ENCODE measurements around the gene NCAPG2.
"Not testable (repeated sequence)": the region's sequence is repeated elsewhere in the genome, so short reads cannot be mapped to it uniquely, and the experiment has no call there.

The NCAPG2 gene

GRCh38 chr7:158684329-158684728 is 20.3 kb downstream of the NCAPG2 start:
- no peak for TF ChIP-seq CTCF (IDR thresholded peaks at IDR 0.05; ENCODE audit: low read depth, low read length)
- DNase-seq (ENCODE audit: extremely low read depth, low read depth), result no peak

DNA sequence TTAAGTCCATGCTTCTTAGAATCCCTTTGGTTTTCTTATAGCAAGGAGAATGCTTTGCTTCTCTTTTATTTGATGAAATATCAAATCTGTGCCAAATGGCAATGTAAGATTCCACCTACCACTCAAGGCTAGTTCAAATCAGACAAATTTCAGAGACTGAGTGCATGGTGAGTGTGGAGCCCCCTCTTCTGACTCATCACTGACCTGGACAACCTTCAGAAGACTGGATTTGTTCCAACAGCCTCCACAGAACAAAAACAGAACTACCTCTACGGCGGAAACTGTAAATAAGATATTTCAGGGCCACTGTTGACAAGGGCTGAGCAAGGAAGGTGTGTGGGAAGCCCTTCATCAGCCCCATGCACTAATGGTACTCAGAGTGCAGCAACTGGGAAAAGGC is 21.1 kb downstream of the NCAPG2 start:
- DNase-seq (ENCODE audit: extremely low read depth, low read depth), result no peak
- TF ChIP-seq CTCF (IDR thresholded peaks at IDR 0.05; ENCODE audit: low read depth, low read length), result no peak

DNA sequence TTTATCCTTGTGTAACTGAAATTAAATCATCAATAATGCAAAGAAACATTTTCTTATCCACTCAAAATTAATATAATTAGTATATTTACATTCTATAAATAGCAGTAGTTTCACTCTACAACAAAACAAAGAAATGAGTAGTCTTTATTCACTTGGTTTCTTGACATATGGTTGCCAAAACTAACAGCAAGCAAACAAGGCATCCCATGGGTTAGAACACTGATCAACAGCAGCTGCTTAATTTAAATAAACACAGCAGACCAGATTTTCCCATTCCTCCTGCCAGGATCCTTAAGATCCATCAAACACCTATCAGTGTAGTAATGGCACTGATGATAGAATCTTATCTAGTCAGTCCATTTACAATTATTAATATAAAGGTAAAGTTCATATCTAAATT is 22.1 kb downstream of the NCAPG2 start:
- TF ChIP-seq CTCF (IDR thresholded peaks at IDR 0.05; ENCODE audit: low read depth, low read length), result no peak
- no peak for DNase-seq (ENCODE audit: extremely low read depth, low read depth)

DNA sequence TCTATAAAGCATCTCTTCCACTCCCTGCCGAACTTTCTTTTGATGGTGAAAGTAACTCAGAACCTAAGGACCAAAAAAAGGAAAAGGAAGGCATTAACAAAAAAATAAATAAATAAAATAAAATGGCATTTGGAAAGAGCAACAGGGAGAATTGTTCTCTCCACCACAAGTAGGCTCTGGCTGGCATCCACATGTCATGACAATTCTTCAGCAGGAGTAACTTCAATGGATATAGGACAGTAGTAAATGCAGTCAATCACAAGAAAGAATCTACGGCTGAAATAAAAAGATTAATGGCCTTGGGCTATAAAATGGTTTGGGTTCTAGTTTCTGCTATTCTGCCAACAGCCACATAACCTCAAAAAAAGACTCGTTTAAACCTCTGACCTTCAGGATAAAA is 23.9 kb downstream of the NCAPG2 start:
- no peak for DNase-seq (ENCODE audit: extremely low read depth, low read depth)
- no peak for TF ChIP-seq CTCF (IDR thresholded peaks at IDR 0.05; ENCODE audit: low read depth, low read length)

DNA sequence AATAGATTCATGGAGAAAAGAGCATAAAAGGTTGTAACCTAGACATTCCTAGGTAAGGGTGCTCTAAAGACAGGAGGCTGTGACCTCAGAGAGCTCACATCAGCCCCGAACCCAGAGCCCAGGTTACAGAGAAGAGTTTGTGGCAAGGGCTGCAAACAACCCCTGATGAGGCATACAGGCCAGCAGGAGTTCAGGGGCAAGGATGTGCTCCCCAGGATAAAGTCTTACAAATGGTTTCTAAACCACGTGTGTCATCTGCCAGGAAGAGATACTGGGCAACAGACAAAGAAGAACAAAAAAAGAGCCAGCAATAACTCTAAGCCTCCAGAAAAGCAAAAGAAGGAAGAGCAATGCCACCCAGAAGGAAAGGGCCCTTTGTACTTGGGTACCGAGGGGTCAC is 27.7 kb downstream of the NCAPG2 start:
- no peak for DNase-seq (ENCODE audit: extremely low read depth, low read depth)

DNA sequence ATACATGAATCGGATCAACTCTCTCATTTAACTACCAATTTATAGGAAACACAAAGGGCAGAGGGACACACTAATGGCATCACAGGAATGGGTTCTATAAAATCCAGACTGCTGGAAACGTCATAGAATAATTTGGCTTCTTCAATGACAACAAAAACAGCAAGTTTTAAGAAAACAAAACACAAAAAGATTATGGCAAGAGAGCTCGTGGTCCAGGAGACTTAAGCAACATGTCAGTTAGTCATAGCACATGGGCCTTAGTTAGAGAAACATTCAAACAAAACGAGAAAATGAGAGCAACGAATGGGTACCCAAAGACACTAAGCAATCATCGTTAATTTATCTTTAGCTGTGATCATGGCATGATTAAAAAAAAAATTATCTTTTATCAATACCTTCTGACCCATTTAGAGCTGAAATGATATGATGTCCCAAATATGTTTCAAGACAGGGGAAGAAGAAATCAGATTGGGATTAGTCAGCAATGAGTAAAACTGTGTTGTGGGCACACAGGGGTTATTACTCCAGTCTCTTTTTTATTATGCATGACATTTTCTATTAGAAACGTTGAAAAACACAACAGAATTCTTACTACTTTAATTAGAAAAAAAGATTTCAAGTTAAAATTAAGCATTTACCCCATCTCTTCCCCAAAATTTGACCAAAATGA is 28.3 kb downstream of the NCAPG2 start:
- no peak for TF ChIP-seq CTCF (IDR thresholded peaks at IDR 0.05; ENCODE audit: low read depth, low read length)
- DNase-seq (ENCODE audit: extremely low read depth, low read depth), result no peak

More for the DNA sequence above, 27.7 kb downstream of the NCAPG2 start:
- TF ChIP-seq CTCF (IDR thresholded peaks at IDR 0.05; ENCODE audit: low read depth, low read length), result no peak

DNA sequence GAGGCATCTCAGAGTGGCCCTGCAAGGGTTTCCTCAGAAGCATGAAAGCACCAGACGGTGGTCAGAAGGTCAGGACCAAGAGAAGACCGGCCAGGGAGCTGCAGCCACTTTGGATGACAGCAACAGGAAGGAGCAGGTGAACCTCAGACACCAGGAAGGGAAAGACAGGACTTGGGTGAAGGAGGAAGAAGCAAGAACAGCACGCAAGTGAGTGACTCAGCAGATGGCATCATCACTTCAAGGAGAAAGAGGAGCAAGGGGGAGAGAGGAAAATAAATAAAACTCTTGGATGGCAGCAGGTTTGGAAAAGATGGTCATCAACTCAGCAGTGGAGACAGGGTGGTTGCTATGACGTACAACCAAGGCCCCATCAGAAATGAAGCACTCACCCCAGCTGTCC is 31.6 kb downstream of the NCAPG2 start:
- TF ChIP-seq CTCF (IDR thresholded peaks at IDR 0.05; ENCODE audit: low read depth, low read length), result no peak
- DNase-seq (ENCODE audit: extremely low read depth, low read depth), result no peak

DNA sequence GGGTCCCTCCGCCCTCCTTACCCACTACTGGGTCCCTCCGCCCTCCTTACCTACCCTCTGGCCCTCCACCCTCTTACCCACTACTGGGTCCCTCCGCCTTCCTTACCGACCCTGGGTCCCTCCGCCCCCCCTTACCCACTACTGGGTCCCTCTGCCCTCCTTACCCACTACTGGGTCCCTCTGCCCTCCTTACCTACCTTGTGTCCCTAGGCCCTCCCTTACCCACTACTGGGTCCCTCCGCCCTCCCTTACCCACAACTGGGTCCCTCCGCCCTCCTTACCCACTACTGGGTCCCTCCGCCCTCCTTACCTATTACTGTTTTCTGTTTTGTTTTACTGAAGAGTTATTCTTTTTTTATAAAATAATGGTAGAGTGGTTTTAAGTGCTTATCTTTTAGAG is 36.5 kb downstream of the NCAPG2 start:
- DNase-seq (ENCODE audit: extremely low read depth, low read depth), result not testable (repeated sequence)

DNA sequence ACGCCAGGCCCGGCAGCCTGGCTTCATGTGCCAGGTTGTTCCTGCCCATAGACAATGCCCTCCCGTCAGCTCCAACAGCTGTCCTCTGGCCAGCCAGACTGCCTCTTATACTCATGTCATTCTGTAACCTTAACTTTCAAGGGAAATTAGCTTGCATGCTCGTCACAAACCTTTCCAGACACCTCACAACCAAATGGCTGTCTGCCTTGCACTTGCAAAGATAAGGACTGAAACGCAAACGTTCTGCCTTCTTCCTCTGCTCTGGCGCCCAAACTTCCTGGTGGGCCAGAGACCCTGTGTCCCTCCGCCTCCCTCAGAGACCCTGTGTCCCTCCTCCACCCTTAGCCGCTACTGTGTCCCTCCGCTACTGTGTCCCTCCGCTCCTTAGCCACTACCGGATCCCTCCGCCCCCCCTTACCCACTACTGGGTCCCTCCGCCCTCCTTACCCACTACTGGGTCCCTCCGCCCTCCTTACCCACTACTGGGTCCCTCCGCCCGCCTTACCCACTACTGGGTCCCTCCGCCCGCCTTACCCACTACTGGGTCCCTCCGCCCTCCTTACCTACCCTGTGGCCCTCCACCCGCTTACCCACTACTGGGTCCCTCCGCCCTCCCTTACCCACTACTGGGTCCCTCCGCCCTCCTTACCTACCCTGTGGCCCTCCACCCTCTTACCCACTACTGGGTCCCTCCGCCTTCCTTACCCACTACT is 37.5 kb downstream of the NCAPG2 start:
- DNase-seq (ENCODE audit: extremely low read depth, low read depth), result not testable (repeated sequence)
